Right cardiac atrium (tissue), 5 donors: ENCODE data around the gene RNF8. TPM values are rescaled to one million over a fixed set of nuclear protein-coding genes. Genes with fewer than 3 reads are reported as not detected.

ENCODE experiments used
- ATAC-seq, 2 donors: fragments of 200-7000 bp; cut with Tn5 transposase; one replicate each; pipeline versions ENCODE4 v1.8.0 to v1.9.1; 2020; ENCODE audit warnings: moderate library complexity in 2 of 2, mild to moderate bottlenecking in 1 of 2
- DNase-seq, 3 donors: peaks; one replicate each; pipeline ENCODE4 v3.0.0-alpha.2; 2020
- H3K27ac ChIP-seq: one replicate; pipeline ENCODE4 v1.5.1; 2013; ENCODE audit warnings: mild to moderate bottlenecking, low read length, control low read depth, moderate library complexity
- H3K27me3 ChIP-seq: one replicate; pipeline ENCODE4 v1.6.1; 2013; ENCODE audit not compliant: control insufficient read depth, insufficient read depth
- H3K4me1 ChIP-seq: one replicate; pipeline ENCODE4 v1.6.1; 2013; ENCODE audit warnings: low read length; ENCODE audit not compliant: control insufficient read depth, insufficient read depth
- H3K4me3 ChIP-seq: one replicate; pipeline ENCODE4 v1.5.1; 2013; ENCODE audit warnings: low read length, control low read depth
- H3K9me3 ChIP-seq: one replicate; pipeline ENCODE4 v1.6.1; 2013; ENCODE audit warnings: low read length; ENCODE audit not compliant: control insufficient read depth
- WGBS: extraction: QIAGEN DNeasy Blood & Tissue Kit; methylation state at CpG from one replicate; pipeline ENCODE4 v1.1.7; 2013; 5-methylcytosine and 5-hydroxymethylcytosine counted together
- intact Hi-C, 4 donors: fragments of 100-400 bp; cut with DNase I; formaldehyde crosslinking; loops; one replicate each; pipeline versions ENCODE4 v1.11.0 to v1.14.0; 2022 to 2023
- polyA plus RNA-seq: library from polyadenylated mRNA; stranded (reverse); fragments of 200-250 nt; gene quantifications from one replicate; pipeline ENCODE4 v1.2.3, GENCODE V29; 2013
- total RNA-seq, 4 donors: library from RNA; stranded (reverse); fragmentation: NEBNext Ultra II Directional; extraction: Animal tissue kit (Norgen Biotek cat#: 25700); gene quantifications; one replicate each; pipeline ENCODE4 v1.2.1, GENCODE V29; 2021
- donor health status: healthy with polysubstance abuse.
- donor health status: DM: no; HTN: yes; CAD: no.
- donor health status: DM: no; HTN: no; CAD: no.
- donor health status: DM: no; HTN: yes; CAD: no; lungs with severe emphysema.
- donor health status: DM: yes; HTN: yes; CAD: no.

Gene RNF8
- total and polyA plus RNA-seq, 5 donors: 15.7 to 22.9 (median 21.7) TPM

DNA sequence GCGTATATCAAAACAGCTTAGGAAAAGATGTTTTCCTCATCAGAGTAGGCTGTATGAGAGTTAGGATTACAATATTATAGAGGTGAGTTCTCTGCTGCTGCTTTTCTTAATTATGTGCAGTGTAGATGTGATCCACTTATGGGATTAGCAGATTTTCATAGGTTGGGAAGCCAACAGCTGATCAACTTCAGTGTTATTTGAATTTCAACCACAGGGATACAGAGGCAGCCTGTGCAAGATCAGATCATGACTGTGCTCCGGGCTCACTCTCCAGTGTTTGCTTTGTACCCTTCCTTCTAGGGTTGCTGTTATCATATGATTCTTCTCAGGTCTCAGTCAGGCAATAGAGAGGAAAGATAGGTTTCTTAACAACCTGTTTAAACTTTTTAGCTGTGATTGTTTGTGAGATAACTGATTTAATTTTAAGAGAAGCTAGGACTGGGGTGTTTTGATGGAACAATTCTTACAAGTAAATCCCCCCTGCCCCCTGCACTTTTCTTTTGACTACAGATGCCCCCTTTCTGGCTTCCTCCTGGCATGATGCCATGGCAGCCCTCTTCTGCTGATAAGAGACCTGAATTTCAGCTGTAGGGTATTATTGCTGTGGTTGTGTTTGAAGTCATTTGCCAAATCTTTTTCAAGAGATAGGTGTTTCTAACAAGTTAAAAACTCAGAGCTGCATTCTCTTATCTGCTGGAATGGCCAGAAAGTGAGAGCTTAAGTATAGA, 8.5 kb downstream of the RNF8 start:
- 59% methylated on average over 2 of the region's 2 CpGs for WGBS
- DNase-seq (no peak), ATAC-seq (no peak)
- H3K27ac ChIP-seq: no peak overlapping the region
- intact Hi-C loops: no loop called here
- H3K4me3 ChIP-seq: no peak overlapping the region
- no peaks in the 10 kb centered on the region for H3K27me3 ChIP-seq
- H3K4me1 ChIP-seq: peaks cover 3% of the 10 kb centered on the region
- H3K9me3 ChIP-seq: no peaks in the 10 kb centered on the region

DNA sequence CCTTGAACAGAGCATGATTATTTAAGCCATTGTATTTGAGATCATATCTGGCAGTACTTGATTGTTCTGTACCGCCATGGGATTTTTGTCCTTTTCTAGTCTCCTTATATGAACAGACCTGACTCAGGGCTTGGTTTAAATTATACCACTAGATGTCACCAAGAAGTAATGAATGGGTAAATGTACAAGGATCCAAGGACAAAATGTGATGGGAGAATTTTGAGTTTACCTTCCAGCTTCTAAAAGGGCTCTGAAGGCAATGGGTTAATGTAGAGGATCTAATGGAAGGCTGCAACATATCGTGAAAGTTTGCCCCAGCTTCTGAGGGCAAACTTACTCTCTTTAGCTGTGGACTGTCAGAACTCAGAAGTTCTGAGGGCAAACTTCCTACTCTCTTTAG, 12.0 kb downstream of the RNF8 start:
- Histone ChIP-seq H3K4me1 (peaks cover 11% of the 10 kb centered on the region), H3K27me3 (no peaks in the 10 kb centered on the region), H3K9me3 (no peaks in the 10 kb centered on the region), H3K4me3 (no peak overlapping the region), H3K27ac (no peak overlapping the region)
- 14% methylated on average over 2 of the region's 2 CpGs for WGBS
- no peak for DNase-seq
- intact Hi-C loops: no loop called here
- peak; percentile 53 to 60 for ATAC-seq

DNA sequence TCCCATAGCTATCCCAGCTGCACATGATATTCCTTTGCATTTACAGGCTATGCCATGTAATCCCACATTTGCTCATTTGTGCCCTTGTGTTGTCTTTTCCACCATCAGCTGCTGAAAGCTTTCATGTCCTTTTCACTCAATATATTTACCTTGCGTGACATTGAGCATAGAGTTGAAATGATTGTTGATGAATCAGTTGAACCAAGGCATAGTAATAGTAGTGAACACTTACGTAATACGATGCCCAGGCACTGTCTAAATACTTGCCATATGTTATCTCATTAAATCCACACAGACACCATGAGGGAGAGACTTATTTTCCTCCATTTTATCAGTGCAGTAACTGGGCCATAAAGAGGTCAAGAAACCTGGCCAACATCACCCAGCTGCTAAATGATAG, 13.1 kb downstream of the RNF8 start:
- Histone ChIP-seq H3K4me1 (peaks cover 11% of the 10 kb centered on the region), H3K27ac (no peak overlapping the region), H3K27me3 (no peaks in the 10 kb centered on the region), H3K9me3 (no peaks in the 10 kb centered on the region), H3K4me3 (no peak overlapping the region)
- intact Hi-C loops: no loop called here
- DNase-seq (no peak), ATAC-seq (no peak)
- WGBS: 89% methylated on average over 3 of the region's 3 CpGs

DNA sequence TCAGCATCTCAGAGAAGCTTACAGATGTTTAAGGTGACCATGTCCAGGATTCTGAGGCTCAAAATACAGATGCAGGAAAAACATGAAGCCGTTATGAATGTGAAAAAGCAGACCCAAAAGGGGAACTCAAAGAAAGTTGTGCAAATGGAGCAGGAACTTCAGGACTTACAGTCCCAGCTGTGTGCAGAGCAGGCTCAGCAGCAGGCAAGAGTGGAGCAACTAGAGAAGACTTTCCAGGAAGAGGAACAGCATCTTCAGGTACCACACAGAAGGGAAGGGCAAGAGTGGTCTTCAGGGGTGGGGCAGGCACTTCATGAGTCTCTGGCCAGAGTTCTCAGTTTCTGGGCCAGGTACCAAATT, 15.2 kb downstream of the RNF8 start:
- intact Hi-C loops: no loop called here
- H3K4me3 ChIP-seq: no peak overlapping the region
- peaks cover 11% of the 10 kb centered on the region for H3K4me1 ChIP-seq
- H3K27ac ChIP-seq: peak overlapping the region; percentile 2
- no peaks in the 10 kb centered on the region for H3K9me3 ChIP-seq
- DNase-seq (no peak), ATAC-seq (no peak)
- whole genome bisulfite sequencing: 73% methylated on average over 1 of the region's 1 CpG
- no peaks in the 10 kb centered on the region for H3K27me3 ChIP-seq

GRCh38 chr6:37369321-37370201, 15.8 kb downstream of the RNF8 start:
- H3K27ac ChIP-seq: peak overlapping the region; percentile 85
- H3K9me3 ChIP-seq: no peaks in the 10 kb centered on the region
- intact Hi-C loops: no loop called here
- WGBS: 22% methylated on average over 1 of the region's 1 CpG
- H3K27me3 ChIP-seq: no peaks in the 10 kb centered on the region
- no peak for DNase-seq
- peak; percentile 77 to 84 for ATAC-seq
- no peak overlapping the region for H3K4me3 ChIP-seq
- H3K4me1 ChIP-seq: peaks cover 11% of the 10 kb centered on the region

DNA sequence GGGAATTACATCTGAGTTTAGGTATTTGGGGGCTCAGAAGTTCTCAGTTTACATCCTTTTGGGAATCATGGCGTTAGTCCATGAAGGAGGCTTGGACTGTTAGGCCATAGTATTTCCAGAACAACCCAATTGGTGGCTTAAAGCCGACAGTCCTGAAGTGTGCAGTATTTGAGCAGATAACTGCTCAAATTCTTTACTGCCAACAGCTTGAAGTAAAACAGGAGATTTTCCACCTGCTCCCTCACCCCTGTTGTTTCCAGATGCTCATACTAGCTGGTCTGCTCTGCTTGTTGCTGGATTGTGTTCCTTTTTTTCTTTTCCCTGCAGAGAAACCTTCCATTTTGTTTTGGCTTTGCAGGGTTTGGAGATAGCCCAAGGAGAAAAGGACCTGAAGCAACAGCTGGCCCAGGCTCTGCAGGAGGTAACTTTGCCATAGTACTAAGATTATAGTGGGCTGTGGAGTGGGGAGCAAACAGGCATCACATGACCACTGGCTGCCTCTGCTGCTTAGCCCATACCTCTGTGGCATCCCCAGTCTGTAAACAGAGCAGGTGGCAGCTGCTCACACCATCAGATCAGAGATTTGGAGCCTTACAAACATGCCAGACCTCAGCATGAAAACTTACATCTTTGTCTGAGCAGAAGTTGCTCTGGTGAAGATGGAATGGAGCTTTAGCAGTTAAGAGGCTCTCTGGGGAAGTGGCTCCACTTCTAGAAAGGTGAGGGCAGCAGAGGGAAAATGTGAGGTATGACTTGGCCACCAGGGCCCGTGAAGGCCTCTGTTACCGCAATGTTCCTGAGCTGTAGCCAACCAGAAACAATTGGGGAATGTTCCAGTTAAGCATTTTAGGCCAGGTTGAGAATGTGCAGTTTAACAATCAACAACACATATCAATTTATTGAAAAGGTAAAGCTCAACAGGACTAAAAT, 17.6 kb downstream of the RNF8 start:
- ATAC-seq (no peak), DNase-seq (no peak)
- Histone ChIP-seq H3K27me3 (no peaks in the 10 kb centered on the region), H3K4me1 (peaks cover 11% of the 10 kb centered on the region), H3K9me3 (no peaks in the 10 kb centered on the region), H3K4me3 (no peak overlapping the region), H3K27ac (no peak overlapping the region)
- 53% methylated on average over 4 of the region's 4 CpGs for WGBS
- intact Hi-C loops: no loop called here

GRCh38 chr6:37372116-37372515, 18.3 kb downstream of the RNF8 start:
- H3K4me3 ChIP-seq: no peak overlapping the region
- ATAC-seq: no peak
- WGBS: 77% methylated on average over 1 of the region's 1 CpG
- peaks cover 11% of the 10 kb centered on the region for H3K4me1 ChIP-seq
- intact Hi-C loops: no loop called here
- no peaks in the 10 kb centered on the region for H3K9me3 ChIP-seq
- no peaks in the 10 kb centered on the region for H3K27me3 ChIP-seq
- DNase-seq: no peak
- H3K27ac ChIP-seq: no peak overlapping the region

- no peak for ATAC-seq
- intact Hi-C loops: no loop called here
- WGBS: 75% methylated on average over 1 of the region's 1 CpG
- no peak overlapping the region for H3K4me3 ChIP-seq
- DNase-seq: no peak
- H3K9me3 ChIP-seq: no peaks in the 10 kb centered on the region
- H3K27me3 ChIP-seq: no peaks in the 10 kb centered on the region
- H3K27ac ChIP-seq: no peak overlapping the region
- H3K4me1 ChIP-seq: peaks cover 10% of the 10 kb centered on the region
Observed at GRCh38 chr6:37373822-37374471, 20.2 kb downstream of the RNF8 start.

GRCh38 chr6:37375376-37375775, 21.6 kb downstream of the RNF8 start:
- intact Hi-C loops: no loop called here
- DNase-seq (no peak), ATAC-seq (no peak)
- H3K27ac ChIP-seq: no peak overlapping the region
- H3K27me3 ChIP-seq: no peaks in the 10 kb centered on the region
- H3K9me3 ChIP-seq: no peaks in the 10 kb centered on the region
- no peaks in the 10 kb centered on the region for H3K4me1 ChIP-seq
- no peak overlapping the region for H3K4me3 ChIP-seq

GRCh38 chr6:37376078-37376743, 22.4 kb downstream of the RNF8 start:
- no peaks in the 10 kb centered on the region for H3K9me3 ChIP-seq
- H3K4me3 ChIP-seq: no peak overlapping the region
- H3K27ac ChIP-seq: no peak overlapping the region
- no peaks in the 10 kb centered on the region for H3K4me1 ChIP-seq
- ATAC-seq (no peak), DNase-seq (no peak)
- no peaks in the 10 kb centered on the region for H3K27me3 ChIP-seq
- intact Hi-C loops: no loop called here
- 82% methylated on average over 4 of the region's 4 CpGs for WGBS
